Endothelial cell of umbilical vein (primary cell): ENCODE data around the gene SLITRK2. TPM values are rescaled to one million over a fixed set of nuclear protein-coding genes. Genes with fewer than 3 reads are reported as not detected.

Source experiments
- BruUV-seq: library from RNA; stranded (reverse); fragments of 400-500 nt; replicated peaks from 2 replicates; lab custom pipeline; 2021; lab: Mats Ljungman, UMichigan
- CTCF ChIA-PET: fragments of 300-600, 350-600 bp; sonication (Branson Sonifier 250); formaldehyde crosslinking; loops from one replicate; lab custom pipeline; 2021; ENCODE audit warnings: antibody characterized with exemption, inconsistent platforms; lab: Charles Lee
- POLR2A ChIA-PET: fragments of 300-600, 350-600 bp; sonication (Branson Sonifier 250); formaldehyde crosslinking; loops from one replicate; lab custom pipeline; 2021; ENCODE audit warnings: antibody characterized with exemption, inconsistent platforms; lab: Charles Lee
- DNase-seq: peaks from one replicate; pipeline ENCODE4 v3.0.0-alpha.2; 2011; ENCODE audit warnings: low read depth, low spot score
- FAIRE-seq: peaks from 2 replicates; lab custom pipeline; 2011; peaks lifted over from hg19 to GRCh38; lab: Jason Lieb, UNC
- H2AFZ ChIP-seq: 2 replicates; pipeline ENCODE4 v1.6.0; 2012; ENCODE audit warnings: low read depth, low read length, control low read depth, inconsistent platforms
- H3K27ac ChIP-seq: 2 replicates; pipeline ENCODE4 v1.5.1; 2011; ENCODE audit warnings: low read depth, mild to moderate bottlenecking, control low read depth, low read length, moderate library complexity; ENCODE audit not compliant: insufficient read depth
- H3K27me3 ChIP-seq, 2 experiments: 2 replicates each; pipeline versions ENCODE4 v1.6.0 to v1.6.1; 2011; ENCODE audit warnings: low read length in 2 of 2, mixed read lengths in 1 of 2; ENCODE audit not compliant: control insufficient read depth in 2 of 2, insufficient read depth in 2 of 2
- H3K36me3 ChIP-seq, 2 experiments: 2 replicates in 1 of 2; 3 replicates in 1 of 2; pipeline ENCODE4 v1.5.1; 2011; ENCODE audit warnings: low read length in 2 of 2, mild to moderate bottlenecking in 1 of 2, moderate library complexity in 1 of 2; ENCODE audit not compliant: control insufficient read depth in 2 of 2, insufficient read depth in 2 of 2; ENCODE audit errors: extremely low read depth in 1 of 2
- H3K4me1 ChIP-seq: 3 replicates; pipeline ENCODE4 v1.5.1; 2011; ENCODE audit warnings: mild to moderate bottlenecking, low read length; ENCODE audit not compliant: control insufficient read depth, insufficient read depth; ENCODE audit errors: extremely low read depth
- H3K4me2 ChIP-seq: 2 replicates; pipeline ENCODE4 v1.6.1; 2011; ENCODE audit warnings: low read length, control low read depth, mixed read lengths; ENCODE audit not compliant: insufficient read depth
- H3K4me3 ChIP-seq, 3 experiments: fragments of 200-600 bp in 1 of 3; sonication (generic), shearing (Covaris generic) in 1 of 3; replicated peaks in 1 of 3; 2 replicates each; pipeline ENCODE4 v1.5.1; 2011 to 2016; ENCODE audit warnings: control low read depth in 3 of 3, low read length in 3 of 3, mild to moderate bottlenecking in 2 of 3, inconsistent platforms in 1 of 3, low read depth in 1 of 3, moderate library complexity in 1 of 3; ENCODE audit not compliant: insufficient read depth in 1 of 3
- H3K79me2 ChIP-seq: 2 replicates; pipeline ENCODE4 v1.6.0; 2012; ENCODE audit warnings: low read length, inconsistent platforms; ENCODE audit not compliant: control insufficient read depth, insufficient read depth
- H3K9ac ChIP-seq: replicated peaks from 2 replicates; pipeline ENCODE3; 2011; ENCODE audit warnings: low read length, control low read depth; ENCODE audit not compliant: insufficient read depth; ENCODE audit errors: extremely low read depth
- H3K9me1 ChIP-seq: replicated peaks from 3 replicates; pipeline ENCODE4 v1.6.0; 2011; ENCODE audit warnings: mild to moderate bottlenecking, low read length; ENCODE audit not compliant: control insufficient read depth, insufficient read depth; ENCODE audit errors: extremely low read depth
- H3K9me3 ChIP-seq: replicated peaks from 2 replicates; pipeline ENCODE4 v1.5.1; 2012; ENCODE audit warnings: low read length, inconsistent platforms; ENCODE audit not compliant: control insufficient read depth, insufficient read depth
- H4K20me1 ChIP-seq: replicated peaks from 2 replicates; pipeline ENCODE3; 2011; ENCODE audit warnings: mild to moderate bottlenecking, low read length; ENCODE audit not compliant: control insufficient read depth, insufficient read depth; ENCODE audit errors: extremely low read depth
- EZH2 ChIP-seq: IDR thresholded peaks from 2 replicates; pipeline ENCODE4 v1.6.1; 2012; ENCODE audit warnings: borderline replicate concordance, low read depth, mild to moderate bottlenecking, moderate library complexity, low read length, inconsistent platforms; ENCODE audit not compliant: severe bottlenecking
- FOS ChIP-seq: IDR thresholded peaks from 2 replicates; pipeline ENCODE4 v1.6.1; 2011; ENCODE audit warnings: mild to moderate bottlenecking, low read length, moderate library complexity, borderline replicate concordance; ENCODE audit not compliant: insufficient read depth
- GATA2 ChIP-seq: IDR thresholded peaks from 2 replicates; pipeline ENCODE4 v1.7.0; 2011; ENCODE audit warnings: low read depth, mild to moderate bottlenecking, moderate library complexity, mixed read lengths, low read length; ENCODE audit not compliant: insufficient read length, insufficient read depth
- JUN ChIP-seq: IDR thresholded peaks from 2 replicates; pipeline ENCODE4 v1.6.1; 2011; ENCODE audit warnings: borderline replicate concordance, low read depth; ENCODE audit not compliant: insufficient read length, insufficient read depth
- MYC ChIP-seq: IDR thresholded peaks from one replicate; pipeline ENCODE4 v1.6.1; 2011; ENCODE audit warnings: mild to moderate bottlenecking, low read depth, low read length
- POLR2A ChIP-seq: IDR thresholded peaks from 2 replicates; pipeline ENCODE4 v1.6.1; 2012; ENCODE audit warnings: low read depth, mild to moderate bottlenecking, control low read depth, low read length
- POLR2AphosphoS5 ChIP-seq: IDR thresholded peaks from 2 replicates; pipeline ENCODE4 v1.6.1; 2012; ENCODE audit warnings: low read depth, mild to moderate bottlenecking, control low read depth, low read length, moderate library complexity; ENCODE audit not compliant: insufficient read depth
- dilution Hi-C: fragments of 300-500 bp; cut with MboI; formaldehyde crosslinking; loops from one replicate; pipeline ENCODE4 v1.15.0; 2019; ENCODE audit warnings: low sequenced_read_pairs; ENCODE audit not compliant: extremely low pct_ligation_motif_present
- intact Hi-C: fragments of 100-400 bp; cut with micrococcal nuclease; formaldehyde crosslinking; loops from one replicate; pipeline ENCODE4 v1.10.0; 2022
- polyA plus RNA-seq, 4 experiments: library from polyadenylated mRNA; depleted of rRNA in 3 of 4; stranded (reverse) in 3 of 4; unstranded in 1 of 4; fragments of >200 nt; gene quantifications; 2 replicates each; pipeline versions ENCODE4 v1.2.1 to v1.2.3, GENCODE V29; 2011 to 2012; ENCODE audit warnings: missing spikeins in 1 of 4
- total RNA-seq: library from RNA; stranded (reverse); gene quantifications from 2 replicates; pipeline ENCODE4 v1.2.3, GENCODE V29; 2021
- TF ChIP-seq, protein P1 (sequence below): IDR thresholded peaks from 2 replicates; pipeline ENCODE4 v1.6.1; 2011; ENCODE audit not compliant: insufficient read depth, insufficient read length
- TF ChIP-seq, protein P2 (sequence below), 2 donors: IDR thresholded peaks; 1 replicate in 1 of 2; 2 replicates in 1 of 2; pipeline ENCODE4 v1.5.1; 2011; ENCODE audit warnings: low read length in 2 of 2, mild to moderate bottlenecking in 2 of 2, moderate library complexity in 2 of 2, control low read depth in 1 of 2, inconsistent platforms in 1 of 2, low read depth in 1 of 2; ENCODE audit not compliant: insufficient read depth in 1 of 2; ENCODE audit errors: extremely low read depth in 1 of 2

Gene SLITRK2
- total and polyA plus RNA-seq, 2 donors (not counting 3 experiments of a cell fraction or from before 2014, with no cell fraction given), result not detected

DNA sequence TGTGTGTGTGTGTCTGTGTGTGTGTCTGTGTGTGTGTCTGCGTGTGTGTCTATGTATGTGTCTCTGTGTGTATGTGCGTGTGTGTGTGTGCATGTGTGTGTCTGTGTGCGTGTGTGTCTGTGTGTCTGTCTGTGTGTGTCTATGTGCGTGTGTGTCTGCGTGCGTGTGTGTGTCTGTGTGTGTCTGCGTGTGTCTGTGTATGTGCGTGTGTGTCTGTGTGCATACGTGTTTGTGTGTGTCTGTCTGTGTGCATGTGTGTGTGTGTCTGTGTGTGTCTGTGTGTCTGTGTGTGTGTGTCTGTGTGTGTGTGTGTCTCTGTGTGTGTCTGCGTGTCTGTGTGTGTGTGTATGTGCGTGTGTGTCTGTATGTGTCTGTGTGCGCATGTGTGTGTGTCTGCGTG lies 35.6 kb downstream of the SLITRK2 start:
- Histone ChIP-seq H3K9me3 (no peaks in the 10 kb centered on the region), H2AFZ (no peak overlapping the region), H3K9ac (no peak overlapping the region), H3K4me2 (no peak overlapping the region), H3K27me3 (no peaks in the 10 kb centered on the region), H3K36me3 (no peaks in the 10 kb centered on the region), H3K4me1 (no peaks in the 10 kb centered on the region), H3K4me3 (no peak overlapping the region), H3K27ac (no peak overlapping the region), H3K9me1 (no peaks in the 10 kb centered on the region), H4K20me1 (no peaks in the 10 kb centered on the region), H3K79me2 (no peaks in the 10 kb centered on the region)
- FAIRE-seq (no peak), DNase-seq (no peak)
- intact Hi-C loops, result no loop called here
- ChIA-PET CTCF (no interaction called here), POLR2A (no interaction called here)
- TF ChIP-seq POLR2A (no peak), JUN (no peak), GATA2 (no peak), EZH2 (no peak), FOS (no peak), POLR2AphosphoS5 (no peak), MYC (no peak)
- TF ChIP-seq, protein P1, sequence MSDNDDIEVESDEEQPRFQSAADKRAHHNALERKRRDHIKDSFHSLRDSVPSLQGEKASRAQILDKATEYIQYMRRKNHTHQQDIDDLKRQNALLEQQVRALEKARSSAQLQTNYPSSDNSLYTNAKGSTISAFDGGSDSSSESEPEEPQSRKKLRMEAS, result no peak
- TF ChIP-seq, protein P2, sequence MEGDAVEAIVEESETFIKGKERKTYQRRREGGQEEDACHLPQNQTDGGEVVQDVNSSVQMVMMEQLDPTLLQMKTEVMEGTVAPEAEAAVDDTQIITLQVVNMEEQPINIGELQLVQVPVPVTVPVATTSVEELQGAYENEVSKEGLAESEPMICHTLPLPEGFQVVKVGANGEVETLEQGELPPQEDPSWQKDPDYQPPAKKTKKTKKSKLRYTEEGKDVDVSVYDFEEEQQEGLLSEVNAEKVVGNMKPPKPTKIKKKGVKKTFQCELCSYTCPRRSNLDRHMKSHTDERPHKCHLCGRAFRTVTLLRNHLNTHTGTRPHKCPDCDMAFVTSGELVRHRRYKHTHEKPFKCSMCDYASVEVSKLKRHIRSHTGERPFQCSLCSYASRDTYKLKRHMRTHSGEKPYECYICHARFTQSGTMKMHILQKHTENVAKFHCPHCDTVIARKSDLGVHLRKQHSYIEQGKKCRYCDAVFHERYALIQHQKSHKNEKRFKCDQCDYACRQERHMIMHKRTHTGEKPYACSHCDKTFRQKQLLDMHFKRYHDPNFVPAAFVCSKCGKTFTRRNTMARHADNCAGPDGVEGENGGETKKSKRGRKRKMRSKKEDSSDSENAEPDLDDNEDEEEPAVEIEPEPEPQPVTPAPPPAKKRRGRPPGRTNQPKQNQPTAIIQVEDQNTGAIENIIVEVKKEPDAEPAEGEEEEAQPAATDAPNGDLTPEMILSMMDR (IDR thresholded peaks at IDR 0.05; ENCODE audit: extremely low read depth in 1 of 2, insufficient read depth in 1 of 2, low read depth in 1 of 2, low read length in 2 of 2), result no peak
- dilution Hi-C loops, result no loop called here
- BruUV-seq, result no TSS peak
